Brain pericyte (primary cell): ENCODE measurements around the gene CACNA1C.

ENCODE experiments used
- DNase-seq: peaks from one replicate; pipeline ENCODE4 v3.0.0-alpha.2; 2012; ENCODE audit warnings: low read depth, low spot score

The CACNA1C gene

DNA sequence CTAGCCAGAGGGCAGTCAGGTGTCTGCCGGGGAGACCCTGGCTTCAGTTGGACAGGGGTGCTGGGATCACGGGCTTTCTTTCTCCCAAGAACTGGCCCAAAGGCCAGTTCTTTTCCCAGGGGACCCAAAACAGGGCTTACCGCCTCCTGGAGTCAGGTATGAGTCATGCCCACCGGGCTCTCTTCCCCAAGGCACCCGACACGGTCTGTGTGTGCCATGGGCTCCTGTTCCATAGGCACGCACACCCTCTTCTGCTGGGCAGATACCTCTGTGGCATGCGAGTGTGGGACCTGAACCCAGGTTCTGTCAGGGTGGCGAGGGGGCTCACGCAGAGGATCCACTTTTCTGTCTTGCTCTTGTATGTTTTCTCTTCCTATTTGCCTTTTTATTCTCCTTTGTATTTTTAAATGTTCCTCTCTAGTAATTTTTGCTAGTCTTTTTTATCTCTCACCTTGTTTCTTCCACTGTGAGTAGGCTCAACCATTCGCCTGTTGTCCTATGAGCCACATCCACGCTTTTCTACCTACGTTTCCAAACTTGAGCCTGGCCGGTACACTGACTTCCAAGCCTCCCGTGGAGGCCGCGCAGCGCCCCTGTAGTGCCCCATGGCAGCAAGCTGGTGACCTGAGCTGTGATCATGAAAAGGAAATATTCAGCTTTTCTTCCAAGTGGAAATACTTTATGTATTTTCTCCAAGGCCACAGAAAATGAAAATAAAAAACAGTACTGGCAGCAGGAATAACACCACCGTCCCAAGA is 362.2 kb downstream of the CACNA1C start:
- DNase-seq: no peak

DNA sequence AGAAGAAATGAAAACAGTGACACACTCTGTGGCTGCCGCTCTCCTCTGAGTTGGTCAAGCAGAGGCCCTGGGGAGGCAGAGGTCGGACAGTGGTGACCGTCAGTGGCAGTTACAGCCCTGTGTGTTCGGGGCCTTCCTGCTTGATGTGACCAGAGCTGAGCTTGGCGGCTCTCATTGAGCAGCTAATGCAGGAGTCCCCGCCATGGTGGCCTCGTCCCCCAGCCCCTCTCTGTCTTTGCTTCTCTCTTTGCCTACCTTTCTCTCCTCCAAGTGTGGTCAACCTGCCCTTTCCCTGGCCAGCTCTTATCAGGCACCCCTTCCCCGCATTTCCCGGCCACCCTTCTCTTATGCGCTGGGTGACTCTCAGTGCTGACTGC is 362.8 kb downstream of the CACNA1C start:
- no peak for DNase-seq

DNA sequence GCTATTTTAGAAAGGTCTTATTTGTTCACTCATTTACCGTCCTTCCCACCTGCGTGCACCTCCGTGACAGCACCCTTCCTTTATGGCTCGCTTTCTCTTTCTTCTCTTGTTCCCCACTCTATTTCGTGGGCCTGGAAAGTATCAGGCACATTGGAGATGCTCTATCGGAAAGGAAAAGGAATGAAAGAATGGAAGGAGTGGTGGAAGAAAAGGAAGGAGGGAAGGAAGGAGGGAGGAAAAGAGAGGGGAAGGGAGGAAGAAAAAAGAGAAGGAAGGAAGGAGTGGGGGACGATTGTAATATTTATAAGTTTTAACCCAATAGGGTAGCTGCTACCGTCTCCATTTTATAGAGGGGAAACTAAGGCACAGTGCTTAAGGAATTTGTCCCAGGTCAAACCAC is 363.4 kb downstream of the CACNA1C start:
- DNase-seq: no peak

GRCh38 chr12:2417481-2418160 is 364.8 kb downstream of the CACNA1C start:
- DNase-seq: no peak

- DNase-seq: no peak
These were observed 365.8 kb downstream of the CACNA1C start for GRCh38 chr12:2418579-2418978.

GRCh38 chr12:2422591-2422990 is 369.8 kb downstream of the CACNA1C start:
- no peak for DNase-seq

DNA sequence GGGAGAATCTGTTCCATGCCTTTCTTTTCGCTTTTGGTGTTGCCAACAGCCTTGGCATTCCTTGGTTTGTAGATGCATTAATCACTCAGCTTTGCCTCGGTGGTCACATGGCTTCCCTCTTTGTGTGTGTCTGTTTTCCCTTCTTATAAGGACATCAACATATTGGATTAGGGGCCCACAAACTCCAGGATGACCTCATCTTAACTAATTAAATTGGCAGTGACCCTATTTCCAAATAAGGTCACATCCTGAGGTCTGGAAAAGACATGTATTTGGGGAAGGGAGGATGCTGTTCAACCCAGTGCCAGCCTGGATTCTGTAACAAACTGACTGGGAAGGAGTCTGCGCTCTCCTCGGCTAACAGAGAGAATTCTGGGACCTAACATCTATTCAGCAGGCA is 376.2 kb downstream of the CACNA1C start:
- no peak for DNase-seq

GRCh38 chr12:2431810-2432209 is 379.0 kb downstream of the CACNA1C start:
- DNase-seq: no peak

GRCh38 chr12:2432856-2433255 is 380.1 kb downstream of the CACNA1C start:
- no peak for DNase-seq

DNA sequence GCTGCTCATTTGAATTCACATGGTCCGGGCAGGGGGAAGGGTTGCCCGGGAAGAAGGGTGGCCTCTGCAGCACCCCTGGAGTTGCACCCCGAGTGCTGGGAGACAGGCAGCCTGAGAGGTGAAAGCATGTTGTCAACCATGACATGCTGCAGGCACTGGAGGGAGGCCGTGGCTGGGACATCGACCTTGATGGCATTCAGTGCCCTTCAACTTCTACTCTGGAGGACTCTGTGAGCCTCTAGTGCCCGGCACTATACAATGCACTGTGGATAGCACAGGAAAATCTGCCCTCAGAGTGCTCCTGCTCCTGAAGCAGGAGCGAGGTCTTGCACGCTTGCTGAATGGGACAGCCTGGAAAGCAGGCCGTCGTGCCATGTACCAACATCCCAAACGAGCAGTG is 382.7 kb downstream of the CACNA1C start:
- no peak for DNase-seq

- DNase-seq: no peak
These were observed 386.7 kb downstream of the CACNA1C start for GRCh38 chr12:2439332-2440100.

DNA sequence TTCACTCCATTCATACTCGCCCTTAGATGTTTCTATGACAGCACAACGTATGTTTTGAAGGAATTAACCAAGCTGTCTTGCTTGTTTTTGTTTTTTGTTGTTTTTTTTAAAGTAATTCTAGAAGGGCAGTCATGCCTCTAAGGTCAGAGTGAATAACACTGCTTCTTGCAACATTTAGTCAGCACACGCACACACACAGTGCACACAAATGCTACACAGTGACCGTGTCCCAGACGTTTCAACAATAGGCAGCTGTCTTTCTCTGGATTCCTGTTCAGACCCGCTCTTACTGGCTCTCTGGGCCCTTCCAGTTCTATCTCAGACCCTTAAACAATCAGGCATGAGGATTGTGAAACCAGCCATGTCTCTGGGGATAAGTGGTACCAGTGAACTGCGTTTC is 391.0 kb downstream of the CACNA1C start:
- no peak for DNase-seq

GRCh38 chr12:2445968-2446367 is 393.2 kb downstream of the CACNA1C start:
- no peak for DNase-seq

- DNase-seq: no peak
These were observed 395.1 kb downstream of the CACNA1C start for GRCh38 chr12:2447861-2448260.

DNA sequence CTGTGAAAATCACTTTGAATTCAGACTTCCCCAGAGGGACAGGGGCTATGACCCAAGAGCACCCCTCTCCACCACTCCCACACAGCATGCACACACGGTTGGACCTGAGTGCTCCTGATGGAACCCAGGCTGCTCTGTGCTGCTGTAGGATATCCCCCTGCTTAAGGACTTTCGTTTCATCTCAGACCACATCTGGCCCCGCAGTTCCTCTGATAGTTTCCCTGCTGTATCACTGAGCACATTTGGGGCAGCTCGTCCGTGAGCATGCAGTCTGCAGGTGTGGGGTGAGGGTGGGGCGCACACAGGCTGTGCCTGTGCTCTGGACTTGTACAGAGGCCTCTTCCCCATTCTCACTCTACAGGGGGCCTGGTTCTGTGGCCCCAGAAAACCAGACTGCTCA is 396.8 kb downstream of the CACNA1C start:
- DNase-seq: no peak

DNA sequence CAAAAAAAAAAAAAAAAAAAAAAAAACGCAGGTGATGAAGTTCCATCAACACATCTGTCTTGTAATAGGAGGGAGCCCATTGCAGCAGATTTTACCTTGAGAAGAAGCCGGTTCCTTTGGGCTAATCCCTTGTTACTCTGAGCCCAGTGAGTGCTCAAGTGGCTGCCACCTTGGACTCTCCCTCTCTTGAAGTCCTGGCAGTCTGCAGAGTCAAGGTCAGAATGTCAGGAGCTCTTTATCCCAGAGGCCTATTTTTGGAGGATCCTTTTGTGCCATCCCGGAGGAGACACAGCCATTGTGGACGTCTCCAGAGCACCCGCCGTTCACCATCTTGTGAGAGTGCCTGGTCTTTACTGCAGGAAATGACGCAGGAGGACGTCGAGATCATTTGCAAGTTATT is 397.8 kb downstream of the CACNA1C start:
- DNase-seq: no peak

GRCh38 chr12:2451025-2451424 is 398.2 kb downstream of the CACNA1C start:
- no peak for DNase-seq

DNA sequence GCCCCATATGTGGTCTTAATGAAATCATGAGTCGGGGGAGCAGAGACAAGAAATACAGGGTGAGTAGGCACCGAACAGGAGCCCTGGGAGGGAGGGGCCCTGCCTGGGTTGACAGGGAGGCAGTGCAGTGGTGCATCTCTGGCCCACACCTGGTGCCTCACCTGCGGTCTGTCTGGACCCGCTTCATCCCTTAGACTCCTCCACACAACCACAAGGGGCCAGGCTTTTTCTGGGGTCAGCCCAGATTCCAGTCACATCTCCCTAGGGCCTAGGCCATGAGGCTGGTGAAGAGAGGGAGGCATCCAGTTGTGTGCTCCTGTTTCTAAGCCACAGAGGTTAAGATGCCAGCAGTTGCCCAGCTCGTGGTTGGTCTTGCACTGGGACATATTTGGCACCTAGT is 398.7 kb downstream of the CACNA1C start:
- no peak for DNase-seq

DNA sequence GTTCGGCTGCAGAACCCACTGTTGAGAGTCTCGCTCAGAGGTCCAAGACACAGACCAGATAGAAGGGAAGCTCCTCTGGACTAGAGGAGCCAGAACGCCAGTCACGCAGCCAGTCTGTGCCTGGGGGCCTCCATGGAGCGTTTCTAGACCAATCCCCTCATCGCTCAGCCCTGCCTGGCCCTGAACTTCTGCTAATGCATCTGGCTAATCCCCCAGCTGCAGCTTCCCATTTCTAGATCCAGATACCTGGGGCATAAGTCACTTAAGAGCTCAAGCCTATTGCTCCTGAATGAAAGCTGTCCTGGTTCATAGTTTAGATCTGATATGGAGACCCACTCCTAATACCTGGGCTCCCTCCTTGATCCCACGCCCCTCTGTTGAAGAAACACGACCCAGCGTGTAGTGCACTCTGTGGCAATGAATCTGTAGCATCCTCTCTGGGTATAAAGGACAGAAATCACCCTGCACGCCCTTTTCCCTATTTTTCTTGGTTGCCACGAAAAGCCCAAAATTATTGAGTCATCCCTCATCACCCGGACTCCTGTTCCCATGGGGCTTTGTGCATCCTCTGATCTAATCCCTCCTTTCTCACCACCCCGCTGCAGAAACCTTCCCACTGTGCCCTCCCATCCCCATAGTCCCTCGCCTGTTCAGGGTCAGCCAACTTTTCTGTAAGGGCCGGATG is 400.4 kb downstream of the CACNA1C start:
- no peak for DNase-seq

DNA sequence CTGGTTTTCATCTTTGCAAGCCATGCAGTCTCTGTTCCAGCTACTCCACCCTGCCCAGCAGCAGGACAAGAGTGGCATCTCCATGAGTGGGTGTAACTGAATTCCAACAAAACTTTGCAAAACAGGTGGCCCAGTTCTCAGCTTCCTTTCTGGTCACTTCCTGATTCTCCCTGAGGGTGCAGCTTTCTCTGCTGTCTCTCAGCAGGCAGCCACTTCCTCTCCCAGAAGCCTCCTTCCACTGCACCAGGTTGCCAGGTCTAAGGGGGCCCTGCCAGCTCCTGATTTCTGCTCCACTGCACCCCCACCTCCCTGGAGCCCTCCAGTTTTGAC is 400.9 kb downstream of the CACNA1C start:
- no peak for DNase-seq

- DNase-seq: no peak
These were observed 401.9 kb downstream of the CACNA1C start for GRCh38 chr12:2454601-2455177.

DNA sequence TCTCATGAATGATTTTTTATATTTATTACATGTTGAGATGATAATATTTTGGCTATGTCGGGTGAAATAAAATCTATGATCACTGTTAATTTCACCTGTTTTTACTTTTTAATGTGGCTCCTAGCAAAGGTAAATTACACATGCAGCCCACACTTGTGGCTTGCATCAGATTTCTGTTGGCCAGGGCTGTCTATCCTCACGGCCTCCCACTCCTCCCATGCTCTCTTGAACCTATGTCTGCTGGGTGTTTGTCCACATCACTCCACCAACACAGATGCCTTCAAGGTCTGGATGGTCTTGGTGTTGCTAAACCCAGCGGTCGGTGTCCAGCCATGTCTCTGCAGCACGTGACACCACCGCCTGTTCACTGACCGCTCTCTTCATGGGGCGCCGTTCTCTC is 402.6 kb downstream of the CACNA1C start:
- DNase-seq: no peak
